Psoas muscle (tissue), 8 donors: ENCODE measurements around the gene FXYD4. TPM values are rescaled to one million over a fixed set of nuclear protein-coding genes. Genes with fewer than 3 reads are reported as not detected.

ENCODE experiments used
- ATAC-seq, 4 donors: fragments of 200-7000 bp; cut with Tn5 transposase; one replicate each; pipeline ENCODE4 v1.9.1; 2020; ENCODE audit warnings: moderate library complexity in 3 of 4, mild to moderate bottlenecking in 2 of 4
- DNase-seq, 2 donors: peaks; one replicate each; pipeline ENCODE4 v3.0.0-alpha.2; 2020
- H3K27ac ChIP-seq: fragments of 200-600 bp; one replicate; pipeline ENCODE4 v1.8.0; 2022
- H3K27me3 ChIP-seq, 3 donors: fragments of 200-600 bp in 1 of 3; one replicate each; pipeline versions ENCODE4 v1.6.1 to v1.8.0; 2013 to 2022; ENCODE audit warnings: low read length in 2 of 3, mild to moderate bottlenecking in 2 of 3, moderate library complexity in 1 of 3; ENCODE audit not compliant: insufficient read depth in 3 of 3
- H3K36me3 ChIP-seq, 2 donors: fragments of 200-600 bp in 1 of 2; one replicate each; pipeline versions ENCODE4 v1.6.1 to v1.8.0; 2013 to 2022; ENCODE audit warnings: low read depth in 1 of 2, mild to moderate bottlenecking in 1 of 2, moderate library complexity in 1 of 2; ENCODE audit not compliant: insufficient read depth in 1 of 2
- H3K4me1 ChIP-seq: fragments of 200-600 bp; one replicate; pipeline ENCODE4 v1.8.0; 2022
- H3K4me3 ChIP-seq: fragments of 200-600 bp; one replicate; pipeline ENCODE4 v1.8.0; 2022; ENCODE audit warnings: mild to moderate bottlenecking
- H3K9me3 ChIP-seq: fragments of 200-600 bp; one replicate; pipeline ENCODE4 v1.8.0; 2022
- WGBS, 3 donors: extraction: QIAGEN DNeasy Blood & Tissue Kit; methylation state at CpG; one replicate each; pipeline versions ENCODE4 v1.1.6 to v1.1.7; 2013; 5-methylcytosine and 5-hydroxymethylcytosine counted together
- intact Hi-C, 2 donors: fragments of 100-400 bp; cut with DNase I; formaldehyde crosslinking; loops; one replicate each; pipeline versions ENCODE4 v1.11.0 to v1.14.2; 2022
- polyA plus RNA-seq, 3 donors: library from polyadenylated mRNA; stranded (reverse); fragments of 200-250 nt; gene quantifications; one replicate each; pipeline ENCODE4 v1.2.3, GENCODE V29; 2013
- total RNA-seq, 4 donors: library from RNA; stranded (reverse); fragmentation: NEBNext Ultra II Directional in 2 of 4; extraction: Animal tissue kit (Norgen Biotek cat#: 25700) in 2 of 4; gene quantifications; one replicate each; pipeline versions ENCODE4 v1.2.1 to v1.2.4, GENCODE V29; 2021 to 2023
- TF ChIP-seq, protein P1 (sequence below): fragments of 200-600 bp; IDR thresholded peaks from one replicate; pipeline ENCODE4 v1.8.0; 2022; ENCODE audit warnings: antibody characterized with exemption
- donor health status: healthy with polysubstance abuse.
- donor health status: DM: no; HTN: no; CAD: no; lungs with moderate emphysema.
- donor health status: Bipolar disorder and iron deficiency.
- donor health status: healthy.
- donor health status: DM: yes; HTN: yes; CAD: no.
- donor health status: DM: no; HTN: no; CAD: no.
- donor health status: DM: no; HTN: no; CAD: no.
- donor health status: DM: yes; HTN: yes; CAD: no.

Gene FXYD4
- total and polyA plus RNA-seq, 7 donors: 0.18 to 3.0 (median 0.74) TPM; not detected in 4

- Histone ChIP-seq H3K4me3 (no peak overlapping the region), H3K4me1 (no peaks in the 10 kb centered on the region), H3K9me3 (no peaks in the 10 kb centered on the region), H3K36me3 (no peaks in the 10 kb centered on the region), H3K27ac (no peak overlapping the region), H3K27me3 (no peaks in the 10 kb centered on the region)
- ATAC-seq (no peak), DNase-seq (no peak)
- WGBS, 3 donors: 77 to 79% (median 79%) methylated on average over 3 of the region's 3 CpGs
- intact Hi-C loops: no loop called here
- TF ChIP-seq, protein P1, sequence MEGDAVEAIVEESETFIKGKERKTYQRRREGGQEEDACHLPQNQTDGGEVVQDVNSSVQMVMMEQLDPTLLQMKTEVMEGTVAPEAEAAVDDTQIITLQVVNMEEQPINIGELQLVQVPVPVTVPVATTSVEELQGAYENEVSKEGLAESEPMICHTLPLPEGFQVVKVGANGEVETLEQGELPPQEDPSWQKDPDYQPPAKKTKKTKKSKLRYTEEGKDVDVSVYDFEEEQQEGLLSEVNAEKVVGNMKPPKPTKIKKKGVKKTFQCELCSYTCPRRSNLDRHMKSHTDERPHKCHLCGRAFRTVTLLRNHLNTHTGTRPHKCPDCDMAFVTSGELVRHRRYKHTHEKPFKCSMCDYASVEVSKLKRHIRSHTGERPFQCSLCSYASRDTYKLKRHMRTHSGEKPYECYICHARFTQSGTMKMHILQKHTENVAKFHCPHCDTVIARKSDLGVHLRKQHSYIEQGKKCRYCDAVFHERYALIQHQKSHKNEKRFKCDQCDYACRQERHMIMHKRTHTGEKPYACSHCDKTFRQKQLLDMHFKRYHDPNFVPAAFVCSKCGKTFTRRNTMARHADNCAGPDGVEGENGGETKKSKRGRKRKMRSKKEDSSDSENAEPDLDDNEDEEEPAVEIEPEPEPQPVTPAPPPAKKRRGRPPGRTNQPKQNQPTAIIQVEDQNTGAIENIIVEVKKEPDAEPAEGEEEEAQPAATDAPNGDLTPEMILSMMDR: no peak
These were observed 6.4 kb upstream of the FXYD4 start for GRCh38 chr10:43365001-43365400.

DNA sequence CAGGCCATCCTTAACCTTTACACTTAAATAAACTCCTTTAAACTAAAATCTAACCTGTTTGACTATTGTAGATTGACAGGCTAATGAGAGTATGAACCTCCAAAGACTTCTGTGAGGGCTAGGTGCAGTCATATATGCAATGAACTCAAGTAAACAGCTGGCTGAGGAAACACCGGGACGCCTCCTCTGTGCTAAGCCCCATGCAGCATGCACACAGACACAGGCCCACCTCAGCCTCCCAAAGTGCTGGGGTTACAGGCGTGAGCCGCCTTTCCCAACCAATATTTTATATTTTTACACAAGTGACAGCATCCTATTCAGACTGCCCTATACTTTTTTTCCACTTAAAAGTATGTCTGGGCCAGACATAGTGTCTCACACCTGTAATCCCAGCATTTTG, 1.5 kb upstream of the FXYD4 start:
- intact Hi-C loops: no loop called here
- H3K9me3 ChIP-seq: no peaks in the 10 kb centered on the region
- no peak overlapping the region for H3K27ac ChIP-seq
- ATAC-seq (no peak), DNase-seq (no peak)
- no peaks in the 10 kb centered on the region for H3K27me3 ChIP-seq
- H3K4me1 ChIP-seq: no peaks in the 10 kb centered on the region
- no peak overlapping the region for H3K4me3 ChIP-seq
- no peaks in the 10 kb centered on the region for H3K36me3 ChIP-seq
- TF ChIP-seq, protein P1: no peak
- 85 to 91% (median 86%) methylated on average over 4 of the region's 4 CpGs for WGBS, 3 donors

GRCh38 chr10:43370671-43371215, 693 bp upstream of the FXYD4 start:
- WGBS, 3 donors: 89 to 90% (median 90%) methylated on average over 9 of the region's 9 CpGs
- TF ChIP-seq, protein P1: no peak
- no peak overlapping the region for H3K4me3 ChIP-seq
- ATAC-seq: no peak
- H3K9me3 ChIP-seq: no peaks in the 10 kb centered on the region
- H3K4me1 ChIP-seq: no peaks in the 10 kb centered on the region
- no peak overlapping the region for H3K27ac ChIP-seq
- DNase-seq: no peak
- intact Hi-C loops: no loop called here
- no peaks in the 10 kb centered on the region for H3K36me3 ChIP-seq
- no peaks in the 10 kb centered on the region for H3K27me3 ChIP-seq

DNA sequence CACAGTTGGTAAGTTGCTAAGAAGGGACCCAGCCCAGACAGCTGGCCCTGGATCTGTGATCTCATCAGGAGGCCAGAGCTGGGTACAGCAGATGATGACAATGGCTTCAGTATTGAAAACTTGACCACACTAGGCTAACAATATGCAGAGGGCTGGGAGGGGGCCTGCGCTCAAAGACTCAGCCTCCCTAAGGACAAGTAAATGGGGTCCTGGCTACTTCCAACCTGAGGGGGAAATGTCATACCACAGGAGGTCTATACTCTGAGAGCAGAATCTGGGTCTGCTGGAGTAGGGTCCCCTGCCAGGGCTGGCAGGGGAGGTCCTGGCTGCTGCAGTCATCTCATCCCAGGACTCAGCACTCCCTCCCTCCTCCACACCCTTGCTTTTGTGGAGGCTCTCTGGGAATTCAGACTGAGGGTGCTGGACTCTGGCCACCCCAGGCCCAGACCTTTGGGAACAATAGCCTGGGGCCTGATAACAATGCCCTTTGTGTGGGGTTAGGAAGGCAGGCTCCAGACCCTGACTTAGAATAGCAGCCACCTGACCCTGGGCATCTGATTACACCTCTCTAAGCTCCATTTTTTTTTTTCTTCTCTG, 1.4 kb downstream of the FXYD4 start:
- H3K9me3 ChIP-seq: no peaks in the 10 kb centered on the region
- TF ChIP-seq, protein P1: no peak
- H3K36me3 ChIP-seq: no peaks in the 10 kb centered on the region
- no peaks in the 10 kb centered on the region for H3K27me3 ChIP-seq
- no peak overlapping the region for H3K4me3 ChIP-seq
- ATAC-seq (peak in 3 of 4 donors; percentile 15 to 43 (median 34)), DNase-seq (no peak)
- H3K27ac ChIP-seq: no peak overlapping the region
- no peaks in the 10 kb centered on the region for H3K4me1 ChIP-seq
- WGBS, 3 donors: 94 to 100% (median 96%) methylated on average over 1 of the region's 1 CpG
- intact Hi-C loops: no loop called here

- intact Hi-C loops: no loop called here
These were observed 2.0 kb downstream of the FXYD4 start for GRCh38 chr10:43373461-43373860.

More at GRCh38 chr10:43373461-43373860, 2.0 kb downstream of the FXYD4 start:
- Histone ChIP-seq H3K27me3 (no peaks in the 10 kb centered on the region), H3K9me3 (no peaks in the 10 kb centered on the region), H3K36me3 (no peaks in the 10 kb centered on the region), H3K4me1 (no peaks in the 10 kb centered on the region), H3K27ac (no peak overlapping the region), H3K4me3 (no peak overlapping the region)
- TF ChIP-seq, protein P1: no peak
- no peak for DNase-seq
- WGBS, 3 donors: 70 to 84% (median 74%) methylated on average over 5 of the region's 5 CpGs
- no peak for ATAC-seq
